HG03103 (cell line): ENCODE results near the gene SLTM.
"Not testable (repeated sequence)": the region's sequence is repeated elsewhere in the genome, so short reads cannot be mapped to it uniquely, and the experiment has no call there.

Experiments
- ATAC-seq: cut with Tn5 transposase; IDR thresholded peaks from one replicate; pipeline ENCODE4 v1.9.1; 2021; ENCODE audit warnings: low read depth; ENCODE audit not compliant: unreplicated experiment

SLTM gene

GRCh38 chr15:58877999-58878825, 55.3 kb downstream of the SLTM start:
- no peak for ATAC-seq

DNA sequence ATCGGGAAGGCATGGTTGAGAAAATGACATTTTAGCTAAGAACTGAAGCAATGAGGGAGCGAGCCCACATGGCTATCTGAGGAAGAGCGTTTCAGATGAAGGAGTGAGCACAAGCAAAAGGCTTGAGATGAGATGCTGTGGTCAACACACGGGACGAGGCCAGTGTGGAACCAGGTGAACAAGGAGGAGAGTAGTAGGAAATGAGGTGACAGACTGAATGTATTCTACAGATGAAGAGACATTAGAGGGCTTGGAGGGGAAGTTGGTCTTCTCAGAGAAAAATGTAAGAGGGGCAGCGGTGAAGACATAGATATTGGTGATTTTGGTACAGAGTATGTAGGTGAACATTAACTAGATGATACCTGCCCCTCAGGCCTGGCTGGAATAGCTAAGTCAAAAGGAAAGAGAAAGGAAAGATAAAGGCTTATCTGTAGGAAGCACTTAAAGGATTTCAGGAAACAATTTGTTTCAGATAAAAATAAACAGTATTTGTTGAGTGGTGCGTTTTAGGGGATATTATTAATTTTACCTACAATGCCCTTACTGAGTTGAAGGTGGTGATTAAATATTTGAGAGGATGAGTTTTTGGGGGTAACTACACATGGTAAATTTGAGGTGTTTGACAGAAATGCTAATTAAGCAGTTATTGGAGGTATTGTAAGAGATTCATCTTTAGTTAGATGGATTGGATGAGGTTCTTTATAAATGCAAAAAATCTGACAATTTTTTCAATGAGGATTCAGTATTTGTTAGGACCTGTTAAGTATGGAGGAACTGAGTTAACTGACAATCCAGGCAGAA, 57.0 kb downstream of the SLTM start:
- no peak for ATAC-seq

GRCh38 chr15:58875343-58875742, 58.1 kb downstream of the SLTM start:
- ATAC-seq = no peak

- ATAC-seq = no peak
Observed at GRCh38 chr15:58873267-58873666, 60.2 kb downstream of the SLTM start.

DNA sequence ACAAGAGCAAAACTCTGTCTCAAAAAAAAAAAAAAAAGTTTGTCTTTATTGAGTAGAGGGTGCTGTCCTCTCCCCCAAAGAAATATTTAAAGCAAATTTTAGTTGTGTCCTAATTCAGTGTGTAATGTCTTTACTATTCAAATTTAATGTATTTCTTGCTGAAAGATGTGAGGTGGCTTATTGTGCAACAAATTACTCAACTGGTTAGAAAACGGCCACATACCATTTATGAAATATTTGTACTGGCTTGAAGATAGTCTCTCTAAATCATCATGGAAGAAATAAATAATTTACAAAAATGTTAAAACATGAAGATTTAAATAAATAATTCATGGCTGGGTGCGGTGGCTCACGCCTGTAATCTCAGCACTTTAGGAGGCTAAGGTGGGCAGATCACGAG, 63.0 kb downstream of the SLTM start:
- no peak for ATAC-seq

- no peak for ATAC-seq
Observed at GRCh38 chr15:58867926-58868325, 65.6 kb downstream of the SLTM start.

DNA sequence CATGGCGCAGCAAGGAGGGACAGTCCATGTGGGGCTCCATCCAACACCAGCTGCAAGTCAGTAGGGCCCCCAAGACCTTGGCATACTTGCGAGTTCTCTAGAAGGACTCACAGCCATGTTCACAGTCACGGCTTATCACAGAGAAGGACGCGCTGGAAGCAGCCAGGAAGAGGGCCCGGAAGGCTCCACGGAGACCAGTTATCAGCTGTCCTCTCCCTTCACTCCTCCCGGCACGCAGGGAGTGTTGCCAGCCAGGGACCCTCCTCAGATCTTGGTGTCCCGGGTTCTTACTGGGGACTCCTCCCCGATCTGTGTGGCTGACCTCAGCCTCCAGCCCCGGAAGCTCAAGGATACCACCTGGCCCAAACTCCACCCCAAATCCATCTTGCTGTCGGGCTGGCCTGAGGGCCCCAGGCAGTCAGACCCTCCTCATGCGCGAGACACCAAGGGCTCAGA, 68.0 kb downstream of the SLTM start:
- no peak for ATAC-seq

- no peak for ATAC-seq
Observed at GRCh38 chr15:58864602-58865424, 68.7 kb downstream of the SLTM start.

DNA sequence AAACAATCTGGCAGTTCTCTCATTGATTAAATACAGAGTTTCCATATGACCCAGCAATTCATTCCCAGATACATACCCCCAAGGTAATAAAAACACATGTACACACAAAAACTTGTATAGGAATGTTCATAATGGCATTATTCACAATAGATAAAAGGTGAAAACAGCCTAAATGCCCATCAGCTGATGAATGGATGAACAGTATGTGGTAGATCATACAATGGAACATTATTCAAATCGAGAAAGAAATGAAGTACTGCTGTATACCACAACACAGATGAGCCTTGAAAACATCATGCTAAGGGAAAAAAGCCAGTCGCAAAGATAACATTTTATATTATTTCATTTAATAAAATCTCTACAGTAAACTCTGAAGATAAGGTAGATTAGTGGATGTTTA, 71.2 kb downstream of the SLTM start:
- ATAC-seq = no peak

GRCh38 chr15:58856621-58857020, 76.9 kb downstream of the SLTM start:
- not testable (repeated sequence) for ATAC-seq

DNA sequence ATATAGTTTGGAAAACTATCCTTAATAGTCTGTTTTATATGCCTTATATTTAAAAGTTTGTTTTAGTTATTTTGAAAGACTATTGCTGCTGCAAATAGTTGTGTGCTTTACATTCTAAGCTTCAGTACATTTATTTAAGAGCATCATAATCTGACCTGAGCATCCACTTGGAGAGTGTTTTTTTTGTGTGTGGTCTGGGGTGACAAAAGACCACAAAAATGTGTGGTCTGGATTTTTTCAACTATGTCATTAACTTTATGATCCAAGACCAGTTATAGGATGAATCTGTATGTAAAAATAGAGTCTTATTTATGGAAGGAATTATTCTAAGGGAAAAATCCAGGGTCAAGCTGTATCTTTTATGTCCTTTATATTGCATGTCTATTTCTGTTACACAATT, 77.4 kb downstream of the SLTM start:
- ATAC-seq = no peak

GRCh38 chr15:58854593-58854992, 78.9 kb downstream of the SLTM start:
- no peak for ATAC-seq

DNA sequence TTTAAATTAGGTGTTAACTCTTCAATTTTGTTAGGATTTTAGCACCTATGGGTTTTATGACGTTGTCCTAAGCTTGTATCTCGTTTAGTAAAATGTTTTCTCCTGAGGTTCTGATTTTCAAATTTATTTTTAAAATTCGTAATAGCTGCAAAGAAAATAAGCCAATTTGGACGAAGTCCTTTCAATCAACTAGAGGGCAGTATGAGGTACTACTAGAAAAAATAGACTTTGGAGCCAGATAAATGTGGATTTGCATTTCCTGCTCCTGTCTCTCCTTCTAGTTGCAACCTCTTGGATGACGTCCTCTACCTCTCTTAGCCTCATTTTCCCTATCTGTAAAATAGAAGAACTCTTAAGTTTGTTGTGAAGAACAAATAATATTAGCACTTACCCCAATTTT, 81.1 kb downstream of the SLTM start:
- no peak for ATAC-seq

GRCh38 chr15:58851205-58851604, 82.3 kb downstream of the SLTM start:
- ATAC-seq = not testable (repeated sequence)

DNA sequence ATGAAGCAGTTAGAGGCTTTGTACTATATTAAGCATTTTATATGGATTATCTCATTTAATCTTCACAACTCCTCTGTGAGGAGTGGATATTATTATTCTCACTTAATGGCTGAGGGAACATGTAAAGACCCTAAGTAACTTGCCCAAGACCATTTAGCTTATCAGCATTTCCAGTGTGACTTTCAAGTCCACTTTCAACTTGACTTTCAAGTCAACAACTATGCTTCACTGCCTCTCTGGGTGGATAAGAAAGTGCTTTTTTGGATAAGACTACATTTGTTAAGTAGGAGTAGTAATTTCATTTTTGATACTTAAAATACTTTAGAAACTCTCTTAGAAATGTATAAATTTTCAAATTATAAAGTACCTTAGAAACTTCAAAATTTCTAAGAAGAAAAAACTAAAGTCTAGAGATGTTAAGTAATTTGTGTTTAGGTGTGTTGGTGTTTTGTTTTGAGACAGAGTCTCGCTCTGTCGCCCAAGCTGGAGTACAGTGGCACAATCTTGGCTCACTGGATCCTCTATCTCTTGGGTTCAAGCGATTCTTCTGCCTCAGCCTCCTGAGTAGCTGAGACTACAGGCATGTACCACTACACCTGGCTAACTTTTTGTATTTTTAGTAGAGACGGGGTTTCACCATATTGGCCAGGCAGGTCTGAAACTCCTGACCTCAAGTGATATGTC, 90.6 kb downstream of the SLTM start:
- ATAC-seq = no peak

- ATAC-seq = no peak
Observed at GRCh38 chr15:58840048-58840447, 93.4 kb downstream of the SLTM start.

DNA sequence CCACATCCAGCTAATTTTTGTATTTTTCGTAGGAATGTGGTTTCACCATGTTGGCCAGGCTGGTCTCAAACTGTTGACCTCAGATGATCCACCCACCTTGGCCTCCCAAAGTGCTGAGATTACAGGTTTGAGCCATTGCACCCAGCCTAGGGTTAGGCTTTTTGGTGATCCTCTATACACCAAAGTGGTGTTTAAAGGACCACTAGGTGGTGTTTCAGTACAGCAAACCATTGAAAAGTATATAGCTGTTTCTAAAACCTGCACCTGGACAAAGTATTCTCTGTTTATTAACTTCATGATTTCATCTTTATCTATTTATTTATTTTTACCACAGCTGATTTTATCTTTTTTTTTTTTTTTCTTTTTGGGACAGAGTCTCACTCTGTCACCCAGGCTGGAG, 94.0 kb downstream of the SLTM start:
- no peak for ATAC-seq

DNA sequence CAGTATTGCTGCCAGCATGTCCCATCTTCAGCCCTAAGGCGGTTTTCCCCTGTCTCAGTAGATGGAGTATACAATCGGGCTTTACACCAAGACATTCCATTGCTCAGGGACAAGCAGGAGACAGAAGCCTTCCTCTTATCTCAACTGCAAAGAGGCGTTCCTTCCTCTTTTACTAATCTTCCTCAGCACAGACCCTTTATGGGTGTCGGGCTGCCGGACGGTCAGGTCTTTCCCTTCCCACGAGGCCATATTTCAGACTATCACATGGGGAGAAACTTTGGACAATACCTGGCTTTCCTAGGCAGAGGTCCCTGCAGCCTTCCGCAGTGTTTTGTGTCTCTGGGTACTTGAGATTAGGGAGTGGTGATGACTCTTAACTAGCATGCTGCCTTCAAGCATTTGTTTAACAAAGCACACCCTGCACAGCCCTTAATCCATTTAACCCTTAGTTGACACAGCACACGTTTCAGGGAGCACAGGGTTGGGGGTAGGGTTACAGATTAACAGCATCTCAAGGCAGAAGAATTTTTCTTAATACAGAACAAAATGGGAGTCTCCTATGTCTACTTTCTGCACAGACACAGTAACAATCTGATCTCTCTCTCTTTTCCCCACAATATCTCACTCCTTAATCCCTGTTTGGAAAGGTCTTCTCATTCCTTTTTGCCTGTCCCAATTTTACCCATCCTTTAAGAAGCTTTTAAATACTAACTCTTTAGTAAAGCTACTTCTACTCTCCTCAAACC, 99.6 kb downstream of the SLTM start:
- not testable (repeated sequence) for ATAC-seq

- ATAC-seq = no peak
Observed at GRCh38 chr15:58830556-58830955, 102.9 kb downstream of the SLTM start.
